ENCODE results near the gene TMEM198. TPM values are rescaled to one million over a fixed set of nuclear protein-coding genes. Genes with fewer than 3 reads are reported as not detected.

Gene TMEM198
- total RNA-seq, 1 experiment from 2014 or later: 1.1 TPM

DNA sequence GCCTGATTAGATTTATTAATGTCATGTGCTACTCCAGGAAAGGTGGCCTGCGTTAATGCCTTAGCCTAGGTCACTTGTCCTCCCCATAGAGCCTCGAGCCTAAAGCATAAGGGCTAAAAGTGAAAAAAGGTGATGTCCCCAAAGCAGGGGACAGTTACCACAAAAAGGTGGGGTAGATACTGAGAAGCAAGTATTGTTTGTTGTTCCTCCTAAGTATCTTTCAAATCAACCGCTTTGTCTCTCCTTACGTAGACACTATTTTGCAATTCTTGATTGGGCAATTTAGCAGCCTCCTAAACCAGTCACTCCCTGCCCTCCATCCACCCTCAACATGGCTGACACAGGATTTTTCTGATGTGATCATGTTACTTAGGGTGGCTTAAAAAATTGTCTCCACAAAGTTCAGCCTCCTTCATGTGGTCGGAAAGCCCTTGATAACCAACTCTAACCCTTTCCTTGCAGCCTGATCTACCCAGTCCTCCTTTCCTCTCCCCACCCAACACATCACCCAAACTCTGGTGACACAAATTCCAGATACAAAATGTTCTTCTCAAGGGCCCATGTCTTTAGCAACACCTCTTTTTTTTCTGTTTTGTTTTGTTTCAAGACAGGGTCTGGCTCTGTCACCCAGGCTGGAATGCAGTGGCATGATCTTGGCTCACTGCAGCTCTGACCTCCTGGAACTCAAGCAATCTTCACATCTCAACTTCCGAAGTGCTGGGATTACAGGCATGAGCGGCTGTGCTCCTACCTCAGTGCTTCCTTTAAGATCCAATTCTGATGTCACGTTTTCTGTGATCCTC is 35.2 kb downstream of the TMEM198 start:
- no peaks in the 10 kb centered on the region for H4K20me1 ChIP-seq (ENCODE audit: low read length)
- no peaks in the 10 kb centered on the region for H3K27me3 ChIP-seq (ENCODE audit: low read length)
- no peaks in the 10 kb centered on the region for H3K9me2 ChIP-seq (replicated peaks; ENCODE audit: low read length)
- no peak overlapping the region for H3K4me2 ChIP-seq (ENCODE audit: low read length)
- no TSS peak for BruUV-seq (replicated peaks)
- no peak overlapping the region for H3K27ac ChIP-seq (ENCODE audit: low read length)
- no peak overlapping the region for H3K9ac ChIP-seq (ENCODE audit: low read length)
- DNase-seq (no peak), ATAC-seq (no peak)
- H3K9me3 ChIP-seq (ENCODE audit: low read length): no peaks in the 10 kb centered on the region
- no peaks in the 10 kb centered on the region for H3F3A ChIP-seq (ENCODE audit: low read length, unreplicated experiment)
- no peak overlapping the region for H2AFZ ChIP-seq (ENCODE audit: low read length)
- peaks cover 16% of the 10 kb centered on the region for H3K4me1 ChIP-seq (ENCODE audit: insufficient read depth, low read length)
- no peak overlapping the region for H3K4me3 ChIP-seq (ENCODE audit: low read length)
- TF ChIP-seq EZH2phosphoT487 (IDR thresholded peaks at IDR 0.05; ENCODE audit: borderline replicate concordance, low read length) (no peak), CTCF (conservative IDR thresholded peaks at IDR 0.05; ENCODE audit: low read depth, low read length) (no peak), EZH2 (IDR thresholded peaks at IDR 0.05; ENCODE audit: low read length, unreplicated experiment) (no peak)
- ChIA-PET CTCF (no interaction called here), POLR2A (ENCODE audit: unreplicated experiment) (no interaction called here)
- no peaks in the 10 kb centered on the region for H3K36me3 ChIP-seq (ENCODE audit: low read depth, low read length)
- intact Hi-C loops (cut with micrococcal nuclease): no loop called here
- no peaks in the 10 kb centered on the region for H3K79me2 ChIP-seq (ENCODE audit: low read length)

DNA sequence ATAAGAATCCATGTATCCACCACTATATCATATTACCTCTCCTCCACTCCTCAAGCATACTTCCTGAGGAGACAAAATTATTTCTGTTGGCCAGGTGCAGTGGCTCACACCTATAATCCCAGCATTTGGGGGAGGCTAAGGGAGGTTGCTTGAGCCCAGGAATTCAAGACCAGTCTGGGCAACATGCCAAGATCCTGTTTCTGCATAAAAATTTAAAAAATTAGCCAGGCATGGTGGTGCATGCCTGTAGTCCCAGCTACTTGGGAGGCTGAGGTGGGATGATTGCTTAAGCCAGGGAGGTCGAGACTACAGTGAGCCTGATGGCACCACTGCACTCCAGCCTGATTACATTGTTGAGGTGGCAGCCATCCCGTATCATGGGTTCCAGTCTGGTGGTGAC is 37.5 kb downstream of the TMEM198 start:
- H3F3A ChIP-seq (ENCODE audit: low read length, unreplicated experiment): no peaks in the 10 kb centered on the region
- H3K27ac ChIP-seq (ENCODE audit: low read length): no peak overlapping the region
- no TSS peak for BruUV-seq (replicated peaks)
- H3K9me3 ChIP-seq (ENCODE audit: low read length): no peaks in the 10 kb centered on the region
- DNase-seq (no peak), ATAC-seq (no peak)
- H4K20me1 ChIP-seq (ENCODE audit: low read length): no peaks in the 10 kb centered on the region
- TF ChIP-seq CTCF (conservative IDR thresholded peaks at IDR 0.05; ENCODE audit: low read depth, low read length) (no peak), EZH2phosphoT487 (IDR thresholded peaks at IDR 0.05; ENCODE audit: borderline replicate concordance, low read length) (no peak), EZH2 (IDR thresholded peaks at IDR 0.05; ENCODE audit: low read length, unreplicated experiment) (no peak)
- H3K4me2 ChIP-seq (ENCODE audit: low read length): no peak overlapping the region
- POLR2A ChIA-PET (ENCODE audit: unreplicated experiment): no interaction called here
- H3K36me3 ChIP-seq (ENCODE audit: low read depth, low read length): no peaks in the 10 kb centered on the region
- H3K27me3 ChIP-seq (ENCODE audit: low read length): no peaks in the 10 kb centered on the region
- no peaks in the 10 kb centered on the region for H3K9me2 ChIP-seq (replicated peaks; ENCODE audit: low read length)
- H2AFZ ChIP-seq (ENCODE audit: low read length): no peak overlapping the region
- intact Hi-C loops (cut with micrococcal nuclease): no loop called here
- H3K4me1 ChIP-seq (ENCODE audit: insufficient read depth, low read length): peaks cover 14% of the 10 kb centered on the region
- H3K79me2 ChIP-seq (ENCODE audit: low read length): no peaks in the 10 kb centered on the region
- H3K4me3 ChIP-seq (ENCODE audit: low read length): no peak overlapping the region
- H3K9ac ChIP-seq (ENCODE audit: low read length): no peak overlapping the region
- CTCF ChIA-PET: interaction anchor here (0.6 kb wide), 1 partner anchor 21 kb away, joined by 4 read pairs; no protein-coding TSS in a partner anchor

DNA sequence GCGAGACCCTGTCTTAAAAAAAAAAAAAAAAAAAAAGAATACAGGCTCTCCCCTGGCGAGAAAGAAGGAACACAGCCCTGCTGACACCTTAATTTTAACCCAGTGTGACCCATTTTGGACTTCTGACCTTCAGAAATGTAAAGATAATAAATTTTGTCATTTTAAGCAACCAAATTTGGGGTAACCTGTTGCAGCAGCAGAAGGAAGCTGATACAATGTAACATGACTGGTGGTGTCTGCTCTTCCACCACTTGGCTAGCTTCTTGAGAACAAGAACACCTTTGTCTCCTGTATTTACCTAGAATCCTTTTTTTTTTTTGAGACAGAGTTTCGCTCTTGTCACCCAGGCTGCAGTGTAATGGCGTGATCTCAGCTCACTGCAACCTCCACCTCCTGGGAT is 47.3 kb downstream of the TMEM198 start:
- H3K4me3 ChIP-seq (ENCODE audit: low read length): no peak overlapping the region
- ChIA-PET POLR2A (ENCODE audit: unreplicated experiment) (interaction anchor here (0.6 kb wide), 1 partner anchor 29 kb away, joined by 7 read pairs; no protein-coding TSS in a partner anchor), CTCF (interaction anchor here (0.7 kb wide), 1 partner anchor 1499 kb away, joined by 6 read pairs; no protein-coding TSS in a partner anchor)
- ATAC-seq (no peak), DNase-seq (no peak)
- no peaks in the 10 kb centered on the region for H4K20me1 ChIP-seq (ENCODE audit: low read length)
- no peaks in the 10 kb centered on the region for H3F3A ChIP-seq (ENCODE audit: low read length, unreplicated experiment)
- intact Hi-C loops (cut with micrococcal nuclease): no loop called here
- H3K79me2 ChIP-seq (ENCODE audit: low read length): no peaks in the 10 kb centered on the region
- no peak overlapping the region for H2AFZ ChIP-seq (ENCODE audit: low read length)
- no peak for TF ChIP-seq EZH2 (IDR thresholded peaks at IDR 0.05; ENCODE audit: low read length, unreplicated experiment)
- TF ChIP-seq EZH2phosphoT487 (IDR thresholded peaks at IDR 0.05; ENCODE audit: borderline replicate concordance, low read length): no peak
- TF ChIP-seq CTCF (conservative IDR thresholded peaks at IDR 0.05; ENCODE audit: low read depth, low read length): no peak
- BruUV-seq (replicated peaks): no TSS peak
- H3K9ac ChIP-seq (ENCODE audit: low read length): no peak overlapping the region
- no peaks in the 10 kb centered on the region for H3K9me3 ChIP-seq (ENCODE audit: low read length)
- no peaks in the 10 kb centered on the region for H3K9me2 ChIP-seq (replicated peaks; ENCODE audit: low read length)
- H3K27ac ChIP-seq (ENCODE audit: low read length): no peak overlapping the region
- no peaks in the 10 kb centered on the region for H3K36me3 ChIP-seq (ENCODE audit: low read depth, low read length)
- no peaks in the 10 kb centered on the region for H3K27me3 ChIP-seq (ENCODE audit: low read length)
- no peaks in the 10 kb centered on the region for H3K4me1 ChIP-seq (ENCODE audit: insufficient read depth, low read length)
- H3K4me2 ChIP-seq (ENCODE audit: low read length): no peak overlapping the region

Measured in PC-3 (cell line).